ENCODE measurements around the gene WDR3.

The WDR3 gene

DNA sequence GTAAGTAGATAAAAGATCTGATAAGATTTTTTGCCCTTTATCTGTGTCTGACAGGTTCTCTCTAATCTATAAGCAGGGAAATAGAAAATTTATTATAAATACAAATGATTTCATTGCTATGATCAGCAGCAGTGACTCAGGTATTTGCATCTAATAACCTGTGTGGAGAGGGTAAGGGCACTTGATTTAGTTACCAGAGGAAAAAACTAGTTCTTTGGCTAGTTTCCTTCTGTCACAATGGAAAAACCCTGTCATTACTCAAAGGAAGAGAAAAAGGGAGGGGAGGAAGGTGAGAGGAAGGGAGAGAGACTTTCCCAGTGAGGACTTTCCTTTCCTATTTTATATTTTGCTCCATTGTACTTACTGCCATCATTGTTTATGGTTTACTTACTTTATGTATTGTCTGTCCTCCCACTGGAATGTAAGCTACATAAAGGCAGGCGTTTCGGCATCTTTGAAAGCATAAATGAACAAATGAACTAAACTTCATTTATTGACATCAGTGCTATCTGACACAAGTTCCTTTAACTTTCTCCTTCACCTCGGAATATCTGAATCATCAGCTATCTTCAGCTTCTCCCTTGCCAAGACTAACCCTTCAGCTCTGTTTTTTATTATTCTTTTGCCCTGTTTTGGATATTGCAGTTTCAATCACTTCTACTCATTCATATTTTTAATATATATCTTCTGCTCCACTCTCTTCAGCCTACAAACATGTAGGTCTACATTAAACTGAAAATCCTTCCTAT, 34.9 kb downstream of the WDR3 start:
- H3F3A ChIP-seq (ENCODE audit: insufficient read depth) = no peaks in the 10 kb centered on the region
- no peak for TF ChIP-seq EZH2phosphoT487 (conservative IDR thresholded peaks at IDR 0.05; ENCODE audit: low read length)
- TF ChIP-seq, protein P1, sequence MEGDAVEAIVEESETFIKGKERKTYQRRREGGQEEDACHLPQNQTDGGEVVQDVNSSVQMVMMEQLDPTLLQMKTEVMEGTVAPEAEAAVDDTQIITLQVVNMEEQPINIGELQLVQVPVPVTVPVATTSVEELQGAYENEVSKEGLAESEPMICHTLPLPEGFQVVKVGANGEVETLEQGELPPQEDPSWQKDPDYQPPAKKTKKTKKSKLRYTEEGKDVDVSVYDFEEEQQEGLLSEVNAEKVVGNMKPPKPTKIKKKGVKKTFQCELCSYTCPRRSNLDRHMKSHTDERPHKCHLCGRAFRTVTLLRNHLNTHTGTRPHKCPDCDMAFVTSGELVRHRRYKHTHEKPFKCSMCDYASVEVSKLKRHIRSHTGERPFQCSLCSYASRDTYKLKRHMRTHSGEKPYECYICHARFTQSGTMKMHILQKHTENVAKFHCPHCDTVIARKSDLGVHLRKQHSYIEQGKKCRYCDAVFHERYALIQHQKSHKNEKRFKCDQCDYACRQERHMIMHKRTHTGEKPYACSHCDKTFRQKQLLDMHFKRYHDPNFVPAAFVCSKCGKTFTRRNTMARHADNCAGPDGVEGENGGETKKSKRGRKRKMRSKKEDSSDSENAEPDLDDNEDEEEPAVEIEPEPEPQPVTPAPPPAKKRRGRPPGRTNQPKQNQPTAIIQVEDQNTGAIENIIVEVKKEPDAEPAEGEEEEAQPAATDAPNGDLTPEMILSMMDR (IDR thresholded peaks at IDR 0.05; ENCODE audit: insufficient read depth, low read length, poor library complexity, severe bottlenecking) = no peak
- H4K20me1 ChIP-seq (ENCODE audit: low read depth, low read length) = no peaks in the 10 kb centered on the region

DNA sequence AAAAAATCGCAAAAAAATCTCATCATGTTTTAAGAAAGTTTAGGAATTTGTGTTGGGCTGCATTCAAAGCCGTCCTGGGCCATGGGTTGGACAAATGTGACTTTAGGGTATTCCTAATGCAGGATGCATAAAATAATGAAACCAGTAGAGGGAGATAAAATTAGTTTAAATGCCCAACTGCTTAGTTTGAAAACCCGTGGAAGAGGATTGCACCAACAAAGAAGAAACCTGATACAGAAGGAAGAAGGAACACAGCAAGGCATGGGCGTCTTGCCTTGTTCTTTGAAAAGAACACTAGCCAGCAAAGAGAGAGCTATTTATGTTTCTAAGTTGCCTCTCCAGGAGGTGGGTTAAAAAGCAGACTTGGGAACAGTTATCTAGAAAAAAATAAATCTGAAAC, 37.9 kb downstream of the WDR3 start:
- Histone ChIP-seq H3K4me2 (ENCODE audit: low read depth, low read length, poor library complexity, severe bottlenecking) (no peak overlapping the region), H3K9me3 (ENCODE audit: insufficient read depth, low read length) (no peaks in the 10 kb centered on the region), H3K9ac (ENCODE audit: low read length) (no peak overlapping the region), H3K27me3 (ENCODE audit: low read length) (no peaks in the 10 kb centered on the region), H2AFZ (ENCODE audit: low read depth, low read length, severe bottlenecking) (no peak overlapping the region), H3K9me2 (replicated peaks; ENCODE audit: insufficient read depth, low read length) (no peaks in the 10 kb centered on the region), H3K79me2 (ENCODE audit: insufficient read depth, low read length) (no peaks in the 10 kb centered on the region), H4K20me1 (ENCODE audit: low read depth, low read length) (no peaks in the 10 kb centered on the region), H3K27ac (ENCODE audit: low read depth, low read length) (no peak overlapping the region), H3K4me3 (ENCODE audit: insufficient read depth, low read length, poor library complexity, severe bottlenecking) (no peak overlapping the region), H3F3A (ENCODE audit: insufficient read depth) (no peaks in the 10 kb centered on the region), H3K36me3 (ENCODE audit: low read length) (no peaks in the 10 kb centered on the region; the same call in 1 of the 2 replicates)
- no peak for TF ChIP-seq EZH2phosphoT487 (conservative IDR thresholded peaks at IDR 0.05; ENCODE audit: low read length)
- TF ChIP-seq, protein P1 (IDR thresholded peaks at IDR 0.05; ENCODE audit: insufficient read depth, low read length, poor library complexity, severe bottlenecking) = no peak

More for the DNA sequence above, 34.9 kb downstream of the WDR3 start:
- no peak overlapping the region for H3K4me2 ChIP-seq (ENCODE audit: low read depth, low read length, poor library complexity, severe bottlenecking)
- H2AFZ ChIP-seq (ENCODE audit: low read depth, low read length, severe bottlenecking) = no peak overlapping the region
- peaks cover 6% of the 10 kb centered on the region; the same call in 1 of the 2 replicates for H3K36me3 ChIP-seq (ENCODE audit: low read length)
- H3K27ac ChIP-seq (ENCODE audit: low read depth, low read length) = no peak overlapping the region
- H3K9me2 ChIP-seq (replicated peaks; ENCODE audit: insufficient read depth, low read length) = no peaks in the 10 kb centered on the region
- H3K9me3 ChIP-seq (ENCODE audit: insufficient read depth, low read length) = no peaks in the 10 kb centered on the region
- no peak overlapping the region for H3K4me3 ChIP-seq (ENCODE audit: insufficient read depth, low read length, poor library complexity, severe bottlenecking)
- no peak overlapping the region for H3K9ac ChIP-seq (ENCODE audit: low read length)
- no peaks in the 10 kb centered on the region for H3K27me3 ChIP-seq (ENCODE audit: low read length)
- no peaks in the 10 kb centered on the region for H3K79me2 ChIP-seq (ENCODE audit: insufficient read depth, low read length)

DNA sequence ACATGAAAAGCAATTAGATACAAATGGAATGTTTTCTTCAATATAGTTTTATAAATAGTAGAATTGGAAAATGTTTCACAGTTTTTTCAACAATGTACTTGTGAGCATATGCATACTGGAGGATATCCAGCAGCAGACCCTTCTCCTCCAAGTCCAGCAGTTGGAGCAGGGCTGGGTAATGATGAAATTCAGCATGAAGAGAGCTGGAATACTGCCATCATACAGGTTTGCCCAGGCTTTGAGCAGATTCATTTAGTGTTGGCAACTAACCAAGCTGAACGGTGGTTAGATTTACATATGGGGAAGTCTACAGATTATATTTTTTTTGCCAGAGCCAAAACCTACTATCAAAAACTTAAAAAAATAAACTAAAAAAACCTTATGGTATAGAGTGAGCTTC, 38.3 kb downstream of the WDR3 start:
- H2AFZ ChIP-seq (ENCODE audit: low read depth, low read length, severe bottlenecking) = no peak overlapping the region
- H3K36me3 ChIP-seq (ENCODE audit: low read length) = no peaks in the 10 kb centered on the region; the same call in 1 of the 2 replicates
- no peak overlapping the region for H3K9ac ChIP-seq (ENCODE audit: low read length)
- H3K9me2 ChIP-seq (replicated peaks; ENCODE audit: insufficient read depth, low read length) = no peaks in the 10 kb centered on the region
- H4K20me1 ChIP-seq (ENCODE audit: low read depth, low read length) = no peaks in the 10 kb centered on the region
- TF ChIP-seq, protein P1 (IDR thresholded peaks at IDR 0.05; ENCODE audit: insufficient read depth, low read length, poor library complexity, severe bottlenecking) = no peak
- no peak for TF ChIP-seq EZH2phosphoT487 (conservative IDR thresholded peaks at IDR 0.05; ENCODE audit: low read length)
- H3K27me3 ChIP-seq (ENCODE audit: low read length) = no peaks in the 10 kb centered on the region
- no peak overlapping the region for H3K4me3 ChIP-seq (ENCODE audit: insufficient read depth, low read length, poor library complexity, severe bottlenecking)
- no peaks in the 10 kb centered on the region for H3F3A ChIP-seq (ENCODE audit: insufficient read depth)
- H3K27ac ChIP-seq (ENCODE audit: low read depth, low read length) = no peak overlapping the region
- H3K79me2 ChIP-seq (ENCODE audit: insufficient read depth, low read length) = no peaks in the 10 kb centered on the region
- H3K9me3 ChIP-seq (ENCODE audit: insufficient read depth, low read length) = no peaks in the 10 kb centered on the region
- no peak overlapping the region for H3K4me2 ChIP-seq (ENCODE audit: low read depth, low read length, poor library complexity, severe bottlenecking)
